GM19099 (cell line): ENCODE data around the gene RABL3.

Source experiments
- POLR2A ChIP-seq: IDR thresholded peaks from 3 replicates; pipeline ENCODE4 v1.6.1; 2011; ENCODE audit warnings: low read depth; ENCODE audit not compliant: insufficient read length; ENCODE audit errors: extremely low read depth

RABL3 gene

DNA sequence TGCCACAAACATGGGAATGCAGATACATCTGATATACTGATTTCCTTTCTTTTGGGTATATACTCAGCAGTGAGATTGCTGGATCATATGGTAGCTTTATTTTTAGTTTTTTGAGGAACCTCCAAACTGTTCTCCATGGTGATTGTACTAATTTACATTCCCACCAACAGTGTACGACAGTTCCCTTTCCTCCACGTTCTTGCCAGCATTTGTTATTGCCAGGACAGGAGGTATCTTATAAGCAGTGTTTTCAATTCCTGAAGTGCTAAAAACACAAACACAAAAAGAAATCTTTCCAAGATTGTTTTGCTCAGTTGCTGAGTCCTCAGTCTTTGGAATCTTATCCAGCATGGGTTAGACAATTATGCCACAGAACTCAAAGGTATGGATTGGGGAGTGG, 13.7 kb upstream of the RABL3 start:
- no peak for TF ChIP-seq POLR2A

DNA sequence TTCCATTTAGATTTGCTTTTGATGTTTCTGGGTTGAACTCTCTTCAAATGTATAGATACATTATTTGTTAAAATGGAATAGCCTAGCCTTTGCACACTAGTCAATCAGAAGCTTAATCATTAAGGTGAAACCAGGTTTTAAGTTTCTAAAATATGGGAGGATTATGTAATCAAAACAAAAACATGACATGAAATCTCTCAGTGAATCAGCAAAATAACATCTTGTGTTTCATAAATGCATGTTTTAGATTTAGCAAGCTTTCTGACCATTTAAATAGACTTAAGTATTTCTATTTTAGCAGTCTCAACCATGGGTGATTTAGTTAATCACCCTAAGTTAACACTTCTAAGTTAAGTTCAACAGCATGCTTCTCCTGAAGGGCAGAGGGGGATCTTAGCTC, 11.5 kb upstream of the RABL3 start:
- no peak for TF ChIP-seq POLR2A

DNA sequence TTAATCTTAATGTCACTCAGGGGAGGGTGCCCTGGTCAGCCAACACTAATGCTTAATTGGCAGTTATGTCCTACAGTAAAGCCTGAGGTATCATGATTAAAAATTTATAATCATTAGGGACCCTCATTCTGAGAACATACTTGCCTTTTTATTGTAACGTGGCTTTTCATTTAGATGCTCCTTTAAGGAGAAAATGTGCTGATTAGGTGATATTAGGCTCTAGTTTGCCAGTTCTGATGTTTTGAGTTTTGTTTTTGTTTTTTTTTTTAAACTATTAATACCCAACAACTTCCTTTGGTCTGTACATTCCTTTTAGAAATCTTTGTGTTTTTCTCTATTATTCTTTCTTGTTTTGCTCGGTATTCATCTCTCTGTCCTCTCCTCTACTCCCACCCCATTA, 10.5 kb upstream of the RABL3 start:
- no peak for TF ChIP-seq POLR2A

DNA sequence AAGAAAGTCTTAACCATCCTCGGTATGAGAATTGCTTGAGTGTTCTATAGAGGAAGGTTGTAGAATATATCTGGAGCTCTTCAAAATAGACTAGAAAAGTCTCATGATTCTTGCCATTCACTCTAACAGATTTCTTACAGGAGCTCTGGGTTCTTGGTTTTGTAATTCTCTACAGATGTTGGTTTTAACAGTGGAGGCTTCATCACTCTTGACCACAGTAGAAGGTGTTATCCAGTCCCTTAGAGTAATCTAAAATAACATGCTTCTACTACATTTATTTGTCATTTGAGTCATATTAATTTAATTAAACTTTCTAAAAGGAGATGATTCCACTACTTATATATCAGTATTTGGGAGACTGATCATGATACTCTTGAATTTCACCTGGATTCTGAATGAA, 9.9 kb upstream of the RABL3 start:
- TF ChIP-seq POLR2A = no peak

DNA sequence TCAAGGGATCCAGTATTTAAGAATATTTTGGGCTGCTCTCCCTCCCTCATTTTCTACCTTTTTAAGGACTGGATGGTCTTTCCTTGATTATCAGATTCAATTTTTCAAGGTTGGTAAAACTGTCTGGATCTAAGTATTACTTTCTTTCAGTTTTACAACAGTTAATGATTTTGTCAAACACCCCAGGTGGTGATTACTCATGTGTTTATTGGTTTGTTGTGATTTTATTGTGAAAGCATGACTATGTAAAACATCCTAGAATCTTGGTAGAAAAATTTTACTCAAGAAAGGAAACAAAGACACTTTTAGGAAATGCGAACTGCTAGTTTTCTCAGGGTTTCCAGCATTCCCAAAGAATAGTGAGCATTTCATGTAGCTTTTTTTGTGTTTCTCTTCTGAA, 7.5 kb upstream of the RABL3 start:
- TF ChIP-seq POLR2A = no peak

DNA sequence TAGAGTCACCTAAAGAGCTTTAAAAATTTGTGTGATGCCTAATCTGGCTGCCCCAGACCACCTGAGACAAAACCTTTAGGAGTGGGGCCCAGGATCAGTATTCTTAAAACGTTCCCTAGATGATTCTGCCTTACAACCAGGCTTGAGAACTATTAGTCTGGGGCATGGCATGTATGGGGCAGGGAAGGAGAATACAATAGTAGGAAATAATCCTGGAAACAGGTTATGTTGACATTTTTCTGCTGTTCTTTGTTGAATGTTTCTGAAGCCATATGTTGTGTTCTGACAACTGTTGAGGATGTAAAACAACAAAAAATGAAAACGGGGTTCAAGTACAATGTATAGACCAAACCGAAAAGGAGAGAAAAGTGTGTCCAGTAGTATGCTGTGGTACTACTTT, 3.1 kb upstream of the RABL3 start:
- TF ChIP-seq POLR2A = no peak

DNA sequence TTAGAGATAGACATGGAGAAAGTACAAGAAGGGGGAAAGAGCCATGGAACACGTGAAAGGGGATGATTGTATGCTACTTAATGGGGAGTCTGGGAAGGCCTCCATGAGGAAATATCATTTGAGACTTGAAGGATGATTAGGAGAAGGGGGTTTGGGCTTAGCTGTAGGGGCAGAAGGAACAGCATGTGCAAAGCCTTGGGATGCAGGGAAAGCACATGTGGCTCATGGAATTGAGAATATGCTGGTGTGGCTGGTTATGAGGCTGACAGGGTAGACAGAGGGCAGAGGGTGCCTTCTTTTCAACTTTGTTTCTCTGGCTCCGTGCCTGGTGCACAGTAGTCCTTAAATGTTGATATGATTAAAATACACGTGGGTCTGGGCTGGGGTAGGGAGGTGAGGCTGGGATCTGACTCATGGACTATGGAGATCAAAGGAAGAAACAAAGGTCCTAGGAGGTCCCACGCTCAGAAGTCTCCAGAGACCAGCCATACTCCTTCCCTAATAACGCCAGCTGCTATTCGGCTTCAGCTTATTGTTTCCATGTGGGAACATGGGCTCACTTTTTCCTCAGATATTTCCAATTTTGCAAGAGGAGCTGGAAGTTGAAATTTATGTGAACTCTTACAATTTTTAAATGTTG, 1.4 kb upstream of the RABL3 start:
- TF ChIP-seq POLR2A = no peak

DNA sequence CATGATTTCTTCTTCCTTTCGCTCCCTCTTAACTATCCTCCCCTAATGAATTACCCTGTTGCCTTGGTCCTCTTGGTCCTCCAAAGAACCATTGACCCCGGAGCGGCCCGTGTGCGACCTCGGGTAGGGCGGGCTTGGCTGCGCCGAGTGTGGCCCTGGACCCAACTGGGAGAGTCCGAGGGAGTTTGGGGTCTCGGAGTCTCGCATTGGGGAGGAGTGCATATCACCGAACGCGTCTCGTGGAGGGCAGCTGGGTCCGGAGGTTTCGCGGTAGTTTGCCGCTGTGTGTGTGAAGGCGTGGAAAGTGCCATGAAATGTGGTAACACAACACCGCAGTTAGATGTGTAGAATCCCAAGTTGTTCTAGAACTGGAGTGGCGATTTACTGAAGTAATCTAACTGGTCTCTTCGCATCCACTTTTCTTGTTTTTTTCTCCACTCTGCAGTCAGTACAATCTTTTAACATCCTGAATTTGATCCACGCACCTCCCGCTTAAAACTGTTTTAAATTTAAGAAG, 591 bp upstream of the RABL3 start:
- TF ChIP-seq POLR2A = no peak

DNA sequence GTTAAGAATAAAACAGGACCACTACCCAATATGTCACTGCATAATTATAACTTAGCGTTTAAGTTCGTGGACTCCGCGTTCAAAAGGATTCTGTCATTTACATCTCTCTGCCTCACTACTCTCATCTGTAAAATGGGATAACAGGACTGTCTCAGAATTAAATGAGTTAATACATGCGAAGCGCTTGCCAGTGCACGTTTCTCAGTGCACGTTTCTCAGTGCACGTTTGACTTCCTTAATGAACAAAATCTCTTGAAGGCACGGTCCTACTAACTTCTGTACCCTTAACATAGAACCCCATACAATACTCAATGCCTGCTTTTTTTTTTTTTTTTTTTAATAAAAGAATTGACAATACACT, 499 bp downstream of the RABL3 start:
- no peak for TF ChIP-seq POLR2A

DNA sequence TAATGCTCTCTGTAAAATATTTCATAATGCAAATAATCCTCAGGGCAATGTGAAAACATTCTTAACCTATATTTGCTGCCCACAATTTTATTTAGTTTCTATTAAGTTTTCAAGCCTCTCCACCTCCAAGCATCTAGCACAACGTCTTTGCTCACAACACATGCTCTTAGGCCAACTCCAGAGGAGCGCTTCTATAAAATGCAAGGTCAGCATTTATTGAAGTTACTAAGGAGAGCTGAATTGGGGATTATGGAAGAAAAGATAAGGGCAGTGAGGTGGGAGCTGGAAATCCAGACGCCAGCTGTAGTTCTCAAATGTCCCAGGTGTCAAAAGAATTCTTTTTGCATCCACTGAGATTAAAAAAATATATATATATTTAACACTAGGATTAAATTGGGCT, 996 bp downstream of the RABL3 start:
- TF ChIP-seq POLR2A = no peak

DNA sequence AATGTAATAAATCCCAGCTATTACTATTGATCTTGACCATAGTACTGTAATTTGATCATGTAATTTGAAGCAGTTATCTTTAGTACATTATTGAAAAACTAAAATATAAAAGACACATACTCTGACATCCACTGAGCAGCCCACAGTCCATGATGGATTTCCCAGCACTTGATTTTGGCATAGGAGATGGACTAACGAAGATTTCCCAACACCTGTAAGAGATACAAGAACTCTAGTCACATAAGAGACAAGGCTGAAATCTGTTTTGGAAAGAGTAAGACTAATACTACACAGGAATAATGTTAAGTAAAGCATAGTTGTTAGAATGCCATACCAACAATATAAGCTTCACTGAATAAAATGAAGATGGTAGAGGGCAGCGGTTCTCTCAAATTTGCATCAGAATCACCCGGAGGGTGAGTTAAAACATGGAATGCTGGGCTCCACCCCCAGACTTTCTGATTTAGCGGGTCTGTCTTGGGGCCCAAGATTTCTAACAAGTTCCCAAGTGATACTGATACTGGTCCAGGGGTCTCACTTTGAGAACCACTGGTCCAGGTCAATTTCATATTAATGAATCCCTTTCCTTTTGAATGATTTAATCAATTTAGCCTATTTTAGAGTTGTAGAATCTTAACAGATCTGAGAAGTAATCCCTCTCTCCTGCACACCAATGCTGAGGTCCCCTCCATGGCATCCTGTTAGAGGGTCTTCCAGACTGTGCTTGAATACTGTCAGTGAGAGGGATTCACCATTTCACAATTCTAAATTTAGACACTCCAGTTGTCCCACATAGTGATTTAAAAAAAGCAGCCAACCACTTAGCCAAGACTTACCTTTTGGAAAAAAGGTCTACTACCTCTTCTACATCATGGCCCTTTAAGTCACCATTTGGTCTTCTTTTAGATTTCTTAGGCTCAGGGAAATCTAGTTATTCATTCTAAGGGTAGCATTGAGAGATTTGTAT, 11.5 kb downstream of the RABL3 start:
- no peak for TF ChIP-seq POLR2A

DNA sequence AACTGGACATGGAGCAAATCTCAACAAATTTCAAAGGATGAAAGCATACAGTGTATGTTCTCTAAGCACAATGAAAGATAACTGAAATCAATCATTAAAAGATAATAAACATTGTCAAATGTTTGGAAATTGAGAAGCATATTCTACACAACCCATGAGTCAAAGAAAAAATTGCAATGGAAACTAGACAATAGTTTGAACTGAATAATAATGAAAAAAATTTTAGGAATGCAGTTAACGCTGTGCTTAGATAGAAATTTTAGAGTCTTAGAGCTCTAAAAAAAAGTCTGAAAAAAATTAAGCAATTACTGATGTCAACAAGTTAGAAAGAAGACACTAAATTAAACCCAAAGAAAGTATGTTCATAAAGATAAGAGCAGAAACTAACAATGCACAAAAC, 15.5 kb downstream of the RABL3 start:
- no peak for TF ChIP-seq POLR2A

DNA sequence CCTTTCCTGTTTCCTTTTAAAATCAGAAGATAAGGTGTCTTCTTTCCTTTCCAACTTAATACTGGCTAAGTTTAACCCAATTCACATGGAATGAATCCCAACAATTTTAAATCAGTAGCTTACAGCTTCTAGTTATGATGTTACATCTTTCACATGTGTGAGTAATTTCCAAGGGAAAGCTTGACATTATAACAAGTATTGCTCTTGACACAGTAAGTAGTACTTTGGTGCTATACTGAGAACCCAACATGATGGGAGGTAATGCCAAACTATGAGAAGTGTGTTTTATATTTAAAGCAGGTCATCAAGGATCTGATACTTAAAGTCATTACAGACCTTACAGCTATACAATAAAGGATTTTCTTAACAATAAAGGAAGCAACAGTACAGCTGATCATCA, 29.1 kb downstream of the RABL3 start:
- TF ChIP-seq POLR2A = no peak

DNA sequence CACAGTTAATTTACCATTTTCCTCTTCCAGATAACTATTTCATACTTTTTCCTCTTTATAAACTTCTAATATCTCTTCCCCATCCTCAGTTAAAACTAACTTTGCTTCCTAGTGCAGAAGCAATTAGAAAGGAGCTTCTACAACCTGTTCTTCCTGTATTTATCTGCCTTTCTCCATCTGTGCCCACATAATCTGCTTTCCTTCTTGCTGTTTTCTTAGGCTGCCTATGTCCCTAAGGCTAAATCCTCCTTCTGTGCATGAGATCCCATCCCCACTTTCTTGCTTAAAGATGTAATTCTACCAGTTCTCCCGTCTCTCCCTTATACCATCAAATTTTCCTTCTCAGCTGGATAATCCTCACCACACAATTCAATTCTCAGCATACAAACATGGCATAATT, 31.9 kb downstream of the RABL3 start:
- no peak for TF ChIP-seq POLR2A

DNA sequence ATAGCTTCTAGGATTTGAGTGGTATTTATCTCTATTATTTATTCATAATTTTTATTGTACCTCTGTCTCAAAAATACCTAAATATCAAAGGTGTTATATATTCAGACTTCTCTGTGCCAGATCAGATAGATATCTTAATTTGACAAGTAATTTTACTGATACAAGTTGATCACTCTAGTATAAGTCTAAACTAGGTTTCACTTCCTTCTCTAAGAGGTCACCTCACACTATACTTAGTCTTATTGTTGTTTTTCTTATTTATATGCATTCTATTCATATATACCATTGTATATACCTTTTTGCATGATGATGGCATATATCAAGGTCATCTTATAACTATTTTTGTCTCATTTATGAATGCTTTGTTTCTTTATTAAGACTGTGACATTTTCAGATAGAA, 33.9 kb downstream of the RABL3 start:
- TF ChIP-seq POLR2A = no peak

DNA sequence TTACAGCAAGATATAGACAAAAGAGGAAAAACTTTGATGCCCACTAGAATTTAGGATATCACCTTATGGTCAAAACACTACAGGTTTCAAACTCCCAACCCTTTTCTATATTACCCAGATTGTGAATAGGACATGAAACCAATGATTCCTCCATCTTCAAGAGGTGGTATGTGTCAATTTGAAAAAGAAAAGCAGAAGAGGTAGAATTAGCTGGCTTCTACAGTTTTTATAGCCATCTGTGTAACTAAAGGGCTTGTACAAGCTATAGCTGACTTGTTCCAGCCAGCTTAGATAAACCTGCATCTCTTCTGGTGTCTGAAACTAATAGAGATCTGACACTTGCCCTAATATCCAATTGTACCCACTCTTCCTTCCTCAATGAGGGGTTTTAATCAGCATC, 35.4 kb downstream of the RABL3 start:
- TF ChIP-seq POLR2A = no peak
